ENCODE results near the gene CD300LD.

CD300LD gene

GRCh38 chr17:74599448-74599939, 7.4 kb upstream of the CD300LD start:
- Histone ChIP-seq H3K4me1 (no peaks in the 10 kb centered on the region), H3K27ac (no peak overlapping the region), H3K36me3 (no peaks in the 10 kb centered on the region), H3K27me3 (peaks cover 0 to 18% of the 10 kb centered on the region in 2 donors), H3K9me3 (no peaks in the 10 kb centered on the region), H3K4me3 (no peak overlapping the region)
- intact Hi-C loops (cut with DNase I; ENCODE audit: low total_unique reads): no loop called here
- DNase-seq: peak; percentile 50 to 62
- TF ChIP-seq CTCF (IDR thresholded peaks at IDR 0.05): no peak

- Histone ChIP-seq H3K9me3 (no peaks in the 10 kb centered on the region), H3K27ac (no peak overlapping the region), H3K4me3 (no peak overlapping the region), H3K4me1 (no peaks in the 10 kb centered on the region), H3K36me3 (no peaks in the 10 kb centered on the region), H3K27me3 (peaks cover 0 to 18% of the 10 kb centered on the region in 2 donors)
- intact Hi-C loops (cut with DNase I; ENCODE audit: low total_unique reads): no loop called here
- DNase-seq: peak in 1 of 2 donors; percentile 60
- TF ChIP-seq CTCF (IDR thresholded peaks at IDR 0.05): no peak
These were observed 6.9 kb upstream of the CD300LD start for GRCh38 chr17:74599023-74599399.

- no peaks in the 10 kb centered on the region for H3K4me1 ChIP-seq
- no peak for DNase-seq
- H3K9me3 ChIP-seq: no peaks in the 10 kb centered on the region
- TF ChIP-seq CTCF (IDR thresholded peaks at IDR 0.05): no peak
- intact Hi-C loops (cut with DNase I; ENCODE audit: low total_unique reads): no loop called here
- no peaks in the 10 kb centered on the region for H3K36me3 ChIP-seq
- H3K27ac ChIP-seq: no peak overlapping the region
- H3K4me3 ChIP-seq: no peak overlapping the region
- H3K27me3 ChIP-seq: peaks cover 0 to 18% of the 10 kb centered on the region in 2 donors
These were observed 6.4 kb upstream of the CD300LD start for GRCh38 chr17:74598346-74599022.

GRCh38 chr17:74597069-74597790, 5.1 kb upstream of the CD300LD start:
- Histone ChIP-seq H3K27me3 (peaks cover 0 to 18% of the 10 kb centered on the region in 2 donors), H3K27ac (no peak overlapping the region), H3K4me3 (no peak overlapping the region), H3K36me3 (no peaks in the 10 kb centered on the region), H3K9me3 (no peaks in the 10 kb centered on the region), H3K4me1 (no peaks in the 10 kb centered on the region)
- no peak for TF ChIP-seq CTCF (IDR thresholded peaks at IDR 0.05)
- no peak for DNase-seq
- intact Hi-C loops (cut with DNase I; ENCODE audit: low total_unique reads): no loop called here

GRCh38 chr17:74595037-74595750, 3.1 kb upstream of the CD300LD start:
- H3K4me3 ChIP-seq: no peak overlapping the region
- no peaks in the 10 kb centered on the region for H3K4me1 ChIP-seq
- peaks cover 0 to 11% of the 10 kb centered on the region in 2 donors for H3K27me3 ChIP-seq
- no peak for DNase-seq
- intact Hi-C loops (cut with DNase I; ENCODE audit: low total_unique reads): no loop called here
- no peak for TF ChIP-seq CTCF (IDR thresholded peaks at IDR 0.05)
- H3K36me3 ChIP-seq: no peaks in the 10 kb centered on the region
- H3K27ac ChIP-seq: no peak overlapping the region
- H3K9me3 ChIP-seq: no peaks in the 10 kb centered on the region

All from tibial artery (tissue), 4 donors.